PC-9 (cell line): ENCODE measurements around the gene LY6G6D.

Experiments used
- CTCF ChIP-seq: fragments of 200-600 bp; sonication (generic); conservative IDR thresholded peaks from 2 replicates; pipeline ENCODE4 v1.6.1; 2017; ENCODE audit warnings: mixed run types, antibody characterized with exemption, mild to moderate bottlenecking, moderate library complexity
- EZH2 ChIP-seq: fragments of 200-600 bp; sonication (generic); IDR thresholded peaks from 2 replicates; pipeline ENCODE4 v1.8.0; 2017; ENCODE audit warnings: antibody characterized with exemption, low read depth

- TF ChIP-seq CTCF = no peak
- TF ChIP-seq EZH2 = no peak
Observed at GRCh38 chr6:31764198-31764597, 49.0 kb downstream of the LY6G6D start.
